Measurements from ENCODE around the gene ZNF79.

Gene ZNF79

DNA sequence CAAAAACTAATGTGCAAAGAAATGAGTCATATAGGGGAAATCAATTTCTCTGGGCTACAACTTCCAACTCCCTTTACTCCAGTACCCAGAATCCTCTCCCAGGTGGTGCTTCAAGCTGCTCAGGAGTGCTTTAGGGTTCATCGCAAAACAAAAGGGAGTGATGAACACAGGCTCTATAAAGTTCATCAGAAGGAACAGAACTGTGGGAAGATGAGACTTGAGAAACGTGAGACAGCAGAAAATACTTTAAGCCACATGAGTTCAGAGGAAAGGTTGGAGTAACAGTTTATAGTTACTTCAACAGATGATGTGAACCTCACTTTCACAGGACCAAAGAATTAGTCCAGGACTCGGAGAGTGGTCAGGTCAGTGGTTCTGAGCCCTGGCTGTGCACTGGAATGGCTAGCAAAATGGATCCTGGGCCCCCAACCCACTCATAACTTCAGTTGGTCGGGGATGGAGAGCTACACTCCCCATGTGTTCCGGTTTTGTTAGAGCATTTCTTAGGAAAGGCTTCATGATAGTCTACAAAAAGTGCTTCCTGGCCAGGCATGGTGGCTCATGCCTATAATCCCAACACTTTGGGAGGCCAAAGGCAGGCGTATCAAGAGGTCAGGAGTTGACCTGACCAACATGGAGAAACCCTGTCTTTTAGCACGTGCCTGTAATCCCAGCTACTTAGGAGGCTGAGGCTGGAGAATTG lies 22.7 kb downstream of the ZNF79 start:
- in situ Hi-C loops (cut with MboI; ENCODE audit: low sequenced_read_pairs, unreplicated experiment), result no loop called here
- TF ChIP-seq CTCF (IDR thresholded peaks at IDR 0.05; ENCODE audit: borderline replicate concordance, control extremely low read depth, extremely low read depth, insufficient read depth, missing control alignments), result no peak
- DNase-seq (ENCODE audit: low spot score), result no peak

DNA sequence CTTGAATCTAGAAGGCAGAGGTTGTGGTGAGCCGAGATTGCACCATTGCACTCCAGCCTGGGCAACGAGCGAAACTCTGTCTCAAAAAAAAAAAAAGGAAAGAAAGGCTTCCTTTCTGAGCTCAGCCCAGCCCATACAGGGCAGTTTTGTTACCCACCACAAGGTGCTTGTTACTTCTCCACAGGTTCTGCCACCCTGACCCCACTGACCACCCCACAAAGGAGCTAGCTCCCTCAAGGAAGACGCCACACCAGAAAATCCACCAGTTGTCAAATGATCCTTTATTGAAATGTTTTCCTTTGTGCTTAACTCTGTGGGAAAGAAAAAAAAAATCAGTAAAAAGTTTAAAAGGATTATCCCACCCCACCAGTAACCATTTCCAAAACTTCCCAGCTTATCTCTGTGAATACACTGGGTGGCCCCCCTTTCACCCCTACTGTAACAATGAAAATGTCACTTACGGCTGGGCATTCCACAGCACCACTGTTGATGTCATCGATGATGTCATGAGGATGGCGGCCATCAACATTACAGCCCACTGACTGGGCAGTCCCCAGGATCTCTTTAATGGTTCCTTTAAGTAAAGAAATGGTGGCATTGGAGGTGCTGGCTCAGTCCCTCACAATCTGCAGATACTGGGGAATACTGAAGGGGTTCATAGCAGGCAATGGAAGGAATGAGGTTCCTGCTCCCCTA lies 23.4 kb downstream of the ZNF79 start:
- no peak for TF ChIP-seq CTCF (IDR thresholded peaks at IDR 0.05; ENCODE audit: borderline replicate concordance, control extremely low read depth, extremely low read depth, insufficient read depth, missing control alignments)
- no peak for DNase-seq (ENCODE audit: low spot score)
- in situ Hi-C loops (cut with MboI; ENCODE audit: low sequenced_read_pairs, unreplicated experiment), result no loop called here

DNA sequence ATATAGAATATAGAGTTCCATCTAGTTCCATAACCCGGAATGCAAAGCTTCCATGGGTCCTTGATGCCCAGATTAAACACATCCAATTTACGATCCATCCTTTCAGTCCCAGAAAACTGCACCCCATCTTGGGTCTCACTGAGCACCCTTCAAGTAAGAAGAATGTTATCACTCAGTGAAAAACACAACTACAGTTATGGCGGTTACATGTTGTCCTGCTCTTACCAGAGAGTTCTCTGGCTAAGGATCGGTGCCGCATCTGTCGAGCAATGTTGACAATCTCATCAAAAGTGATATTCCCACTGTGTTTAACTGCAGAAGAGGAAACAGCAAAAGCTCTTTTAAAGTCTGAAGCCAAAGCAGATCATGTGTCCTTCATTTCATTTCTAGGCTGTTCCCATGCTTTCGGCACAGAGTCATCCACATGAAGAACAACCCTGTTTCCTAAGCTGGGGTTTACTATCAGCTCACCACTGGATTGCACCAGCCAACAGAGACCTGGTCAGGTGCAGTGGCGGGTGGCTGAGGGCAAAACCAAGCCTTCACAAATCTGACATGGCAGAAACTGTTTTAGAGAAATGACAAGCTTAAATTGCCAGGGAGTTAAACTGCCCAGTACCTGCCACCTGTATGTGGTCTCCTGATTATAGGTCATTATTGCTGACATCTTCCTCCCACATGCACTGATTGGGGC lies 24.1 kb downstream of the ZNF79 start:
- in situ Hi-C loops (cut with MboI; ENCODE audit: low sequenced_read_pairs, unreplicated experiment), result no loop called here
- no peak for DNase-seq (ENCODE audit: low spot score)
- TF ChIP-seq CTCF (IDR thresholded peaks at IDR 0.05; ENCODE audit: borderline replicate concordance, control extremely low read depth, extremely low read depth, insufficient read depth, missing control alignments), result no peak

- TF ChIP-seq CTCF (IDR thresholded peaks at IDR 0.05; ENCODE audit: borderline replicate concordance, control extremely low read depth, extremely low read depth, insufficient read depth, missing control alignments), result no peak
- no peak for DNase-seq (ENCODE audit: low spot score)
- in situ Hi-C loops (cut with MboI; ENCODE audit: low sequenced_read_pairs, unreplicated experiment), result no loop called here
Observed at GRCh38 chr9:127449332-127449966, 25.3 kb downstream of the ZNF79 start.

GRCh38 chr9:127450243-127450760 lies 26.1 kb downstream of the ZNF79 start:
- in situ Hi-C loops (cut with MboI; ENCODE audit: low sequenced_read_pairs, unreplicated experiment), result no loop called here
- no peak for DNase-seq (ENCODE audit: low spot score)
- no peak for TF ChIP-seq CTCF (IDR thresholded peaks at IDR 0.05; ENCODE audit: borderline replicate concordance, control extremely low read depth, extremely low read depth, insufficient read depth, missing control alignments)
